GM12891 (cell line): ENCODE measurements around the gene ANLN.

Source experiments
- PAX5 ChIP-seq: IDR thresholded peaks from 2 replicates; pipeline ENCODE4 v1.6.1; 2011; ENCODE audit warnings: low read length, moderate library complexity, mild to moderate bottlenecking; ENCODE audit not compliant: insufficient read depth, severe bottlenecking
- POLR2A ChIP-seq: IDR thresholded peaks from 2 replicates; pipeline ENCODE4 v1.6.1; 2011; ENCODE audit warnings: low read depth, low read length, control low read depth
- POLR2AphosphoS5 ChIP-seq: IDR thresholded peaks from 2 replicates; pipeline ENCODE4 v1.6.1; 2011; ENCODE audit warnings: low read depth, low read length, control low read depth
- POU2F2 ChIP-seq: IDR thresholded peaks from 2 replicates; pipeline ENCODE4 v1.6.1; 2011; ENCODE audit warnings: low read depth, mild to moderate bottlenecking, control low read depth, low read length, moderate library complexity
- SPI1 ChIP-seq: IDR thresholded peaks from 2 replicates; pipeline ENCODE4 v1.6.1; 2011; ENCODE audit warnings: low read depth, low read length, control low read depth
- TAF1 ChIP-seq: IDR thresholded peaks from 2 replicates; pipeline ENCODE4 v1.6.1; 2011; ENCODE audit warnings: low read depth, low read length, control low read depth

DNA sequence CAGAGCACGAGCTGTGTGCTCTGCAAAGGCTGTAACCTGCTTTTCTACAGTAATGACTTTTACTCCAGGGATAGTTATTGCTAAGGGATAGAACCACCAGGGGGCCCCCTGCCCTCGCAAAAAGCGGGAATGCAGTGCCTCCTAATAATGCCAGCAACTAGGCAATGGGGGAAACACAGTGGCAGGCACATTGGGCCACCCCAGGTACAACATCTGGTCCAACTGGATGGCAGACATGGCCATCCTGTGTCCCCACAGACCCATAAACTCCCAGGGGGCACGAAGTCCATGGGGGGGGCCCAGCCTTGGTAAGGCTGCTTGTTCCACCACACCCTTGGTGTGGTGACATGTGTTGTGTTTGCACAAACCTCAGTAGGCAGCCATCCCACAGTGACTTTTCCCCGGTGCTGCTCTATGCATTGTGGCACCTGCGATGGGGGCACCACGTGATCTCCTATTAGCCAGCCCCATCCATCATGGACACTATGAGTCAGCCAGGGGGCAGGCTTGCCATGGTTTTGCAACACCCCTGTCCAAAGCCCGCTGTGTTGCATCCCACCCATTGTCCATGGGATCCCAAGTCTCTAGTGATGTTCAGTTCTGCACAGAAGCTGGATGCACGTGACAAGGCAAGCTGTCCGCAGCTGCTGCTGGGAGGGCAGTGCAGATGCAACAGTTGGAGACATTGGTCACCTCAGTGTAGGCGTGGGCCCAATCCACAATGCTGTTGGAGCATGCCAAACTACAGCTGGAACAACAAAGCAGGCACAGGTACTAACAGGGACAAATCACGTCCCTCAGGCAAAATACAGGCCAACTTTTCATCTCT is 84.0 kb downstream of the ANLN start:
- no peak for TF ChIP-seq POLR2A
- no peak for TF ChIP-seq TAF1
- no peak for TF ChIP-seq POLR2AphosphoS5
- TF ChIP-seq SPI1, result no peak
- no peak for TF ChIP-seq PAX5
- TF ChIP-seq POU2F2, result no peak
